ENCODE results near the gene COMMD7.

GRCh38 chr20:32685541-32686529 is 57.4 kb downstream of the COMMD7 start:
- TF ChIP-seq POLR2A (IDR thresholded peaks at IDR 0.05; ENCODE audit: low read depth, low read length) (no peak), TAF1 (IDR thresholded peaks at IDR 0.05; ENCODE audit: low read depth, low read length) (no peak), POLR2AphosphoS5 (IDR thresholded peaks at IDR 0.05; ENCODE audit: low read depth, low read length) (no peak), SPI1 (IDR thresholded peaks at IDR 0.05; ENCODE audit: low read depth, low read length) (no peak), PAX5 (IDR thresholded peaks at IDR 0.05; ENCODE audit: insufficient read depth, low read length, severe bottlenecking) (no peak)

Data from GM12891 (cell line).